Uterus (tissue), 4 donors: ENCODE data around the gene COL13A1. TPM values are rescaled to one million over a fixed set of nuclear protein-coding genes. Genes with fewer than 3 reads are reported as not detected.

Source experiments
- DNase-seq, 2 donors: peaks; one replicate each; pipeline ENCODE4 v3.0.0-alpha.2; 2019 to 2020
- H3K27ac ChIP-seq, 2 donors: fragments of 200-600 bp; sonication (generic); 1 replicate in 1 of 2; 2 replicates in 1 of 2; pipeline ENCODE4 v1.5.1; 2016 to 2018
- H3K27me3 ChIP-seq, 2 donors: fragments of 200-600 bp; sonication (generic); one replicate each; pipeline ENCODE4 v1.5.1; 2018 to 2019; ENCODE audit warnings: control low read depth in 1 of 2
- H3K36me3 ChIP-seq, 2 donors: fragments of 200-600 bp; sonication (generic); one replicate each; pipeline ENCODE4 v1.5.1; 2019; ENCODE audit warnings: control low read depth in 1 of 2
- H3K4me1 ChIP-seq, 2 donors: fragments of 200-600 bp; sonication (generic); one replicate each; pipeline ENCODE4 v1.5.1; 2018 to 2019; ENCODE audit warnings: control low read depth in 1 of 2
- H3K4me3 ChIP-seq, 2 donors: fragments of 200-600 bp; sonication (generic); 1 replicate in 1 of 2; 2 replicates in 1 of 2; pipeline ENCODE4 v1.5.1; 2018 to 2019; ENCODE audit warnings: mild to moderate bottlenecking in 1 of 2
- H3K9me3 ChIP-seq, 2 donors: fragments of 200-600 bp; sonication (generic); one replicate each; pipeline ENCODE4 v1.5.1; 2019; ENCODE audit warnings: control low read depth in 1 of 2
- POLR2A ChIP-seq, 2 donors: fragments of 450-650 bp; IDR thresholded peaks; one replicate each; pipeline ENCODE4 v1.6.1; 2016; ENCODE audit warnings: antibody characterized with exemption in 2 of 2, mild to moderate bottlenecking in 1 of 2, moderate library complexity in 1 of 2
- intact Hi-C: fragments of 100-400 bp; cut with DNase I; formaldehyde crosslinking; loops from one replicate; pipeline ENCODE4 v1.15.1; 2023; ENCODE audit warnings: low total_unique reads
- total RNA-seq, 4 donors: library from RNA; depleted of rRNA in 3 of 4; stranded (reverse); fragments of >200 nt in 3 of 4; gene quantifications; one replicate each; pipeline versions ENCODE4 v1.1.0 to v1.2.4, GENCODE V29; 2014 to 2023
- TF ChIP-seq, protein P1 (sequence below), 4 experiments: fragments of 200-600 bp in 2 of 4; fragments of 450-650 bp in 2 of 4; sonication (generic) in 2 of 4; IDR thresholded peaks; one replicate each; pipeline ENCODE4 v1.5.1; 2016 to 2019; ENCODE audit warnings: antibody characterized with exemption in 4 of 4, mild to moderate bottlenecking in 2 of 4, moderate library complexity in 1 of 4
- donor health status: DM: yes; HTN: yes; CAD: no.

The COL13A1 gene
- total RNA-seq, 4 donors from 2014 or later = 2.1 to 13.9 (median 3.6) TPM; not detected in 1

DNA sequence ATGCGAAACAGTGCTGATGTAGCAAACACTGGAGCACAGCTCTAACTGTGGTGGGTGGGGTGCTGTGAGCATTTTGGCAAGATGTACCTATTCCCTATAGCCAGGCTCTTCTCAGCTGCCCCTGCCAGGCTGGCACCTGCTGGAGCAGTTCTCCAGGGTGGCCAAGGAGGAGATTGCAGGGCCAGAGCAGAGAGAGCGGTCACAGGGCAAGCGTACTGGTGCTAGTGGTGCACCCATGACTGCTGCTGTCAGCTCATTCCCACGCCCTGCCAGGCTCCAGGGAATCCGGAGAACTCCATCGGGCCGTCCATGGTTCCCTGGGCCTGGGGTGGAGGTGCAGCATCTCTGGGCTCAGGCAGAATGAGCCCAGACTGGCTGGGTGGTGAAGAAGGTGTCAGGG lies 2.1 kb downstream of the COL13A1 start:
- Histone ChIP-seq H3K4me3 (no peak overlapping the region), H3K4me1 (peaks cover 0 to 12% of the 10 kb centered on the region in 2 donors), H3K27me3 (no peaks in the 10 kb centered on the region), H3K36me3 (no peaks in the 10 kb centered on the region), H3K27ac (no peak overlapping the region), H3K9me3 (no peaks in the 10 kb centered on the region)
- no peak for DNase-seq
- intact Hi-C loops = no loop called here
- TF ChIP-seq POLR2A (IDR thresholded peaks at IDR 0.05) = no peak
- TF ChIP-seq, protein P1, sequence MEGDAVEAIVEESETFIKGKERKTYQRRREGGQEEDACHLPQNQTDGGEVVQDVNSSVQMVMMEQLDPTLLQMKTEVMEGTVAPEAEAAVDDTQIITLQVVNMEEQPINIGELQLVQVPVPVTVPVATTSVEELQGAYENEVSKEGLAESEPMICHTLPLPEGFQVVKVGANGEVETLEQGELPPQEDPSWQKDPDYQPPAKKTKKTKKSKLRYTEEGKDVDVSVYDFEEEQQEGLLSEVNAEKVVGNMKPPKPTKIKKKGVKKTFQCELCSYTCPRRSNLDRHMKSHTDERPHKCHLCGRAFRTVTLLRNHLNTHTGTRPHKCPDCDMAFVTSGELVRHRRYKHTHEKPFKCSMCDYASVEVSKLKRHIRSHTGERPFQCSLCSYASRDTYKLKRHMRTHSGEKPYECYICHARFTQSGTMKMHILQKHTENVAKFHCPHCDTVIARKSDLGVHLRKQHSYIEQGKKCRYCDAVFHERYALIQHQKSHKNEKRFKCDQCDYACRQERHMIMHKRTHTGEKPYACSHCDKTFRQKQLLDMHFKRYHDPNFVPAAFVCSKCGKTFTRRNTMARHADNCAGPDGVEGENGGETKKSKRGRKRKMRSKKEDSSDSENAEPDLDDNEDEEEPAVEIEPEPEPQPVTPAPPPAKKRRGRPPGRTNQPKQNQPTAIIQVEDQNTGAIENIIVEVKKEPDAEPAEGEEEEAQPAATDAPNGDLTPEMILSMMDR (IDR thresholded peaks at IDR 0.05) = no peak

DNA sequence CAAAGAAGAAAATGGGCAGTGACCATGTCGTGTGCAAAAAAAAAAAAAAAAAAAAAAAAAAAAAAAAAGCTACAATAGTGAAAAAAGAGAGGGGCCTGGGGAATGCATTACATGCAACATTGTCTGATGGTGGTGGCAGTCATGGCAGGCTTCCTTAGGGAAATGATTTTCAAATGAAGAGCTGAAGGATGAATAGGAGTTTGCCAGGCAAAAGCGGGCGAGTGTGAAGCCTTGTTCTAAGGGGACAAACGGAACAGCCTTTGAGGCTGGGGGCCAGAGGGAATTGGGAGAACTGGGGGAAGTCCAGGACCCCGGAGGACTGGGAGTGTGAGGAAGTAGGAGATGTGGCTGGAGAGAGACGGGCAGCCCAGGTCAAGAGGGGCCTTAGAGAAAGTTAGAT lies 3.1 kb downstream of the COL13A1 start:
- no peaks in the 10 kb centered on the region for H3K36me3 ChIP-seq
- TF ChIP-seq, protein P1 (IDR thresholded peaks at IDR 0.05) = no peak
- TF ChIP-seq POLR2A (IDR thresholded peaks at IDR 0.05) = no peak
- no peak overlapping the region for H3K4me3 ChIP-seq
- DNase-seq = no peak
- no peaks in the 10 kb centered on the region for H3K27me3 ChIP-seq
- H3K27ac ChIP-seq = no peak overlapping the region
- peaks cover 0 to 12% of the 10 kb centered on the region in 2 donors for H3K4me1 ChIP-seq
- H3K9me3 ChIP-seq = no peaks in the 10 kb centered on the region
- intact Hi-C loops = no loop called here

DNA sequence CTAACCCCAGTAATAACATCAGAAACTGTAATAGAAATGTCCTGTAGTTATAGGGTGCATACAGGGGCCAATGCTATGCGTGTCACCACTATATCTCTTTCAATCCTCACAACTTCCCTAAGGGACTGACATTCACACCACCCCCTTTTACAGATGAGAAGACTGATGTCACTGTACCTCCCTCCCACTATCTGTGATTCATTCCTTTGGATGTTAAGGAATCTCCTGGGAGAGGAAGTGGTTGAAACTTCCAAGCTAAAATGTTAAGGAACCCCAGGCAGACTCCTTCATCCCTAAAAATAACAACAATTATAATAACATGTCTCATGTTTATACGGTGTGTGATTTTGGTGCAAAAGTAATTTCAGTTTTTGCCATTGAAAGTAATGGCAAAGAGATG lies 5.4 kb downstream of the COL13A1 start:
- Histone ChIP-seq H3K27ac (no peak overlapping the region), H3K36me3 (no peaks in the 10 kb centered on the region), H3K27me3 (no peaks in the 10 kb centered on the region), H3K4me1 (peaks cover 0 to 6% of the 10 kb centered on the region in 2 donors), H3K9me3 (no peaks in the 10 kb centered on the region), H3K4me3 (no peak overlapping the region)
- intact Hi-C loops = no loop called here
- TF ChIP-seq, protein P1 (IDR thresholded peaks at IDR 0.05) = no peak
- TF ChIP-seq POLR2A (IDR thresholded peaks at IDR 0.05) = no peak
- DNase-seq = no peak

DNA sequence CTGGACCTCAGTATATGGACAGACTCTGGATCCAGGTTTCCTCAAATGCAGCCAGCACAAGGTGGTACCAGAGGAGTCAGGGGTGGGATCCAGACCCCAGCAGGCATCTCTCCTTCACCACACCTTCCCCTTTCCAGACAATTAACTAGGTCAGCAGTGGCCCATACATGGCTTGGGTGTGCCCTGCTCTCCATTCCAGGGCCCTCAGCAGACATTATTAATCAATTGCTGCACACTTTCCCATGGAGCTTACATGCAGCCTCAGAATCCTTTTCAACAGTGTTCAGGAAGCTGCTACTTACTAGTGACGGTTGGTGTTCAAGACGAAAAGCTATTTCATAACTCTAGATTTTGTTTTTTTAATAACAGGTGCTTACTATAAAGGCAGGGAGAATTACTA lies 6.0 kb downstream of the COL13A1 start:
- no peak overlapping the region for H3K4me3 ChIP-seq
- no peaks in the 10 kb centered on the region for H3K36me3 ChIP-seq
- no peaks in the 10 kb centered on the region for H3K27me3 ChIP-seq
- intact Hi-C loops = no loop called here
- no peaks in the 10 kb centered on the region for H3K9me3 ChIP-seq
- TF ChIP-seq POLR2A (IDR thresholded peaks at IDR 0.05) = no peak
- TF ChIP-seq, protein P1 (IDR thresholded peaks at IDR 0.05) = no peak
- H3K27ac ChIP-seq = no peak overlapping the region
- peaks cover 0 to 3% of the 10 kb centered on the region in 2 donors for H3K4me1 ChIP-seq
- DNase-seq = no peak

DNA sequence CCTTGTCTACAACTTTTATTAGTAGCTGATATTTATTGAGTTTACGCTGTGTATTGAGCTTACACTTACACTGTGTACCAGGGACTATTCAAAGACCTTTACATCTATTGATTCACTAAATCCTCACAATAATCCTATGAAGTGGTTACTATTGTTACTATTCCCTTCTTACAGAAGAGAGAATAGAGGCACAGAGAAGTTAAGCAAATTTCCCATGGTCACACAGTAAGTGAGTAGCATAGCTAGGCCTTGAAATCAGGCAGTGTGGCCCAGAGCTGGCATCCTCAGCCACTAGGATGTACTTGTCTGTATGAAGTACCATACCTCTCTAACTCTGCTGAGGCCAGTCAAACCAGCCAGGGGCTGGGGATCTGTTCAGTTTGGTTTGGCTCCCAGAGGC lies 7.6 kb downstream of the COL13A1 start:
- H3K4me1 ChIP-seq = no peaks in the 10 kb centered on the region
- H3K4me3 ChIP-seq = no peak overlapping the region
- DNase-seq = no peak
- intact Hi-C loops = no loop called here
- no peaks in the 10 kb centered on the region for H3K9me3 ChIP-seq
- TF ChIP-seq POLR2A (IDR thresholded peaks at IDR 0.05) = no peak
- TF ChIP-seq, protein P1 (IDR thresholded peaks at IDR 0.05) = no peak
- H3K27ac ChIP-seq = no peak overlapping the region
- no peaks in the 10 kb centered on the region for H3K36me3 ChIP-seq
- H3K27me3 ChIP-seq = no peaks in the 10 kb centered on the region
